GM20000 (cell line): Measurements from ENCODE around the gene ARID5A.

ENCODE experiments used
- DNase-seq: peaks from one replicate; pipeline ENCODE4 v3.0.0; 2012; ENCODE audit warnings: low spot score
- TF ChIP-seq, protein P1 (sequence below): IDR thresholded peaks from 2 replicates; pipeline ENCODE4 v1.5.1; 2012; ENCODE audit warnings: mild to moderate bottlenecking, control low read depth; ENCODE audit errors: extremely low read depth, missing control alignments

Gene ARID5A

DNA sequence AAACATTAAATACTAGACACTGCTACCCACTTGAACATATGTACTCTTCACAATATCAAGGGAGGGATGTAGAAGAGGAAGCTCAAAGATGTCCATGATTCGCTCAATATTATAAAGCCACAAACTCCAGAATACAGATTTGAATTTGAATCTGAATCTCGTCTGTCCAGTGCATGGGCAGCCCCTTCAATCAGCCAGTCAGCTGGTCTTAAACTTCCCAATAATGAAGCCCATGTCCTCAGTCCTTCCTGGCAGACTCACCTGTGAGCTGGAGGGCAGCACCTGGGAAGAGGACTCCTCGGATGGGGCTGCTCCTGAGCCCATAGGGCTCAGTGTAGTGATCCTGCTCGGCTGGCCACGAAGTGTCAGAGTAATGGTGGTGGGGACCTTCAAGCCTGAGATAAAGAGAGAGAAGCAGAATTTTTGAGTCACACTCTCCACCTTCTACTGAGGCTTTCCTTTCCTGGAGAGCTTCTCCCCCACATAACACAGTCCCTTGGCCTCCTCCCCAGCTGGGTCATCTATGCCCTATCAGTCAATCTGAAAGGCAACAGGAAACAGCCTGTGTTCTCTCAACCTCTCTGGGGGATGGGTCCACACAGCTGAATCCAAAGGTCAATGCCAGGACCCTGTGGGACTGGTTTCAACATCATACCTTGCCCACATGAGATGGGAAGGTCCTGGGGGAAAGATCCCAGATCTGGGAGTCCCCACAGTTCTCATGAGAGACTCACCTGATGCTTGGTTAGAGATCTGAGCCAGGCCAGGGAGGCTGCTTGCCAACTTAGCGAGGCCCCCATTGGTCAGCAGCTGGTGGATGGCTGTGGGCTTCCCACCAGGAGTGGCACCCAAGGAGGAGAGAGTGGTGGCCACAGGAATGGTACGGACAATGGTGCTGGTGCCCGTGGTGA, 65.1 kb downstream of the ARID5A start:
- no peak for DNase-seq
- TF ChIP-seq, protein P1, sequence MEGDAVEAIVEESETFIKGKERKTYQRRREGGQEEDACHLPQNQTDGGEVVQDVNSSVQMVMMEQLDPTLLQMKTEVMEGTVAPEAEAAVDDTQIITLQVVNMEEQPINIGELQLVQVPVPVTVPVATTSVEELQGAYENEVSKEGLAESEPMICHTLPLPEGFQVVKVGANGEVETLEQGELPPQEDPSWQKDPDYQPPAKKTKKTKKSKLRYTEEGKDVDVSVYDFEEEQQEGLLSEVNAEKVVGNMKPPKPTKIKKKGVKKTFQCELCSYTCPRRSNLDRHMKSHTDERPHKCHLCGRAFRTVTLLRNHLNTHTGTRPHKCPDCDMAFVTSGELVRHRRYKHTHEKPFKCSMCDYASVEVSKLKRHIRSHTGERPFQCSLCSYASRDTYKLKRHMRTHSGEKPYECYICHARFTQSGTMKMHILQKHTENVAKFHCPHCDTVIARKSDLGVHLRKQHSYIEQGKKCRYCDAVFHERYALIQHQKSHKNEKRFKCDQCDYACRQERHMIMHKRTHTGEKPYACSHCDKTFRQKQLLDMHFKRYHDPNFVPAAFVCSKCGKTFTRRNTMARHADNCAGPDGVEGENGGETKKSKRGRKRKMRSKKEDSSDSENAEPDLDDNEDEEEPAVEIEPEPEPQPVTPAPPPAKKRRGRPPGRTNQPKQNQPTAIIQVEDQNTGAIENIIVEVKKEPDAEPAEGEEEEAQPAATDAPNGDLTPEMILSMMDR = no peak
